Measurements from ENCODE around the gene TCF19. TPM values are rescaled to one million over a fixed set of nuclear protein-coding genes. Genes with fewer than 3 reads are reported as not detected.

Gene TCF19
- total and polyA plus RNA-seq, 2 donors (not counting 1 experiment from before 2014, with no cell fraction given), result 7.2 to 8.4 TPM

GRCh38 chr6:31135710-31136109, 22.7 kb upstream of the TCF19 start:
- Histone ChIP-seq H3K9ac (ENCODE audit: insufficient read depth, low read length) (no peak overlapping the region), H3K4me3 (replicated peaks in 1 of 4; ENCODE audit: control extremely low read depth in 1 of 4, insufficient read depth in 1 of 4, low read depth in 3 of 4, low read length in 4 of 4) (no peak overlapping the region), H4K20me1 (ENCODE audit: control insufficient read depth, extremely low read depth, insufficient read depth, low read length) (no peaks in the 10 kb centered on the region), H3K36me3 (ENCODE audit: control insufficient read depth, insufficient read depth, low read length) (no peaks in the 10 kb centered on the region), H2AFZ (ENCODE audit: low read length) (no peak overlapping the region), H3K9me3 (ENCODE audit: control insufficient read depth, insufficient read depth, low read depth, low read length) (no peaks in the 10 kb centered on the region), H3K79me2 (ENCODE audit: control insufficient read depth, insufficient read depth, low read length) (no peaks in the 10 kb centered on the region), H3K4me2 (ENCODE audit: extremely low read depth, insufficient read depth, low read length) (no peak overlapping the region), H3K27me3 (ENCODE audit: control insufficient read depth, insufficient read depth, low read length) (no peaks in the 10 kb centered on the region), H3K4me1 (ENCODE audit: control insufficient read depth, extremely low read depth, insufficient read depth, low read length) (peaks cover 3% of the 10 kb centered on the region), H3K27ac (ENCODE audit: insufficient read depth, low read length) (no peak overlapping the region)
- TF ChIP-seq, protein P1, sequence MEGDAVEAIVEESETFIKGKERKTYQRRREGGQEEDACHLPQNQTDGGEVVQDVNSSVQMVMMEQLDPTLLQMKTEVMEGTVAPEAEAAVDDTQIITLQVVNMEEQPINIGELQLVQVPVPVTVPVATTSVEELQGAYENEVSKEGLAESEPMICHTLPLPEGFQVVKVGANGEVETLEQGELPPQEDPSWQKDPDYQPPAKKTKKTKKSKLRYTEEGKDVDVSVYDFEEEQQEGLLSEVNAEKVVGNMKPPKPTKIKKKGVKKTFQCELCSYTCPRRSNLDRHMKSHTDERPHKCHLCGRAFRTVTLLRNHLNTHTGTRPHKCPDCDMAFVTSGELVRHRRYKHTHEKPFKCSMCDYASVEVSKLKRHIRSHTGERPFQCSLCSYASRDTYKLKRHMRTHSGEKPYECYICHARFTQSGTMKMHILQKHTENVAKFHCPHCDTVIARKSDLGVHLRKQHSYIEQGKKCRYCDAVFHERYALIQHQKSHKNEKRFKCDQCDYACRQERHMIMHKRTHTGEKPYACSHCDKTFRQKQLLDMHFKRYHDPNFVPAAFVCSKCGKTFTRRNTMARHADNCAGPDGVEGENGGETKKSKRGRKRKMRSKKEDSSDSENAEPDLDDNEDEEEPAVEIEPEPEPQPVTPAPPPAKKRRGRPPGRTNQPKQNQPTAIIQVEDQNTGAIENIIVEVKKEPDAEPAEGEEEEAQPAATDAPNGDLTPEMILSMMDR (conservative IDR thresholded peaks at IDR 0.05 in 1 of 2, IDR thresholded peaks at IDR 0.05 in 1 of 2; ENCODE audit: low read depth in 1 of 2, low read length in 2 of 2), result no peak
- TF ChIP-seq EZH2 (IDR thresholded peaks at IDR 0.05; ENCODE audit: low read length, missing control alignments), result no peak
- no peak for DNase-seq (ENCODE audit: low read depth in 2 of 2)

DNA sequence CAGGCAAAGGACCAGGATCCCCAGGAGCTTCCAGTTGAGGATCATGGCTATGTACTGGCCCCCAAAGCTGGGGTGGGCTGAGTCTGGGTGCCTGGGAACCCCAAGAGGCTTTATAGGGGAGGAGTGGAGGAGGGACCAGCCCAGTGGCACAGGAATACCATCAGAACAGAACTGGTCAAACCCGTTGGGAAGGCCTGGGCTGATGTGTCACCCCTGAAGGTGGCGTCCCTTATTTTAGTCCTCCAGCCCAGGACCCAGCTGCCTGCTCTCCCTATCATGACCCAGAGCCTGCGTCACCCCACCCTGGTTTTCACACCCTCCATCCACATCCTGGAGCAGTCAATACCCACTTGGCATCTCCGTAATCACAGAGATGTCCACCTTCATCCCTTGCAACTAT, 19.4 kb upstream of the TCF19 start, which contains the start of gene PSORS1C2:
PSORS1C2 (minus strand) TSS at position 85 of the 400 bp plus-strand sequence; CDS start at position 45, 40 bp downstream.
- no peaks in the 10 kb centered on the region for H3K9me3 ChIP-seq (ENCODE audit: control insufficient read depth, insufficient read depth, low read depth, low read length)
- H4K20me1 ChIP-seq (ENCODE audit: control insufficient read depth, extremely low read depth, insufficient read depth, low read length), result no peaks in the 10 kb centered on the region
- no peak within 1 kb of the TSS for H3K4me3 ChIP-seq (replicated peaks in 1 of 4; ENCODE audit: control extremely low read depth in 1 of 4, insufficient read depth in 1 of 4, low read depth in 3 of 4, low read length in 4 of 4)
- TF ChIP-seq, protein P1 (conservative IDR thresholded peaks at IDR 0.05 in 1 of 2, IDR thresholded peaks at IDR 0.05 in 1 of 2; ENCODE audit: low read depth in 1 of 2, low read length in 2 of 2), result no peak
- TF ChIP-seq EZH2 (IDR thresholded peaks at IDR 0.05; ENCODE audit: low read length, missing control alignments), result no peak
- no peaks in the 10 kb centered on the region for H3K27me3 ChIP-seq (ENCODE audit: control insufficient read depth, insufficient read depth, low read length)
- H3K4me2 ChIP-seq (ENCODE audit: extremely low read depth, insufficient read depth, low read length), result no peak within 1 kb of the TSS
- H3K9ac ChIP-seq (ENCODE audit: insufficient read depth, low read length), result no peak within 1 kb of the TSS
- H2AFZ ChIP-seq (ENCODE audit: low read length), result no peak within 1 kb of the TSS
- H3K27ac ChIP-seq (ENCODE audit: insufficient read depth, low read length), result no peak within 1 kb of the TSS
- peaks cover 1% of the 10 kb centered on the region for H3K36me3 ChIP-seq (ENCODE audit: control insufficient read depth, insufficient read depth, low read length)
- no peak for DNase-seq (ENCODE audit: low read depth in 2 of 2)
- no peaks in the 10 kb centered on the region for H3K79me2 ChIP-seq (ENCODE audit: control insufficient read depth, insufficient read depth, low read length)
- peaks cover 3% of the 10 kb centered on the region for H3K4me1 ChIP-seq (ENCODE audit: control insufficient read depth, extremely low read depth, insufficient read depth, low read length)

GRCh38 chr6:31139599-31139998, 18.8 kb upstream of the TCF19 start:
- Histone ChIP-seq H3K27me3 (ENCODE audit: control insufficient read depth, insufficient read depth, low read length) (no peaks in the 10 kb centered on the region), H3K4me3 (replicated peaks in 1 of 4; ENCODE audit: control extremely low read depth in 1 of 4, insufficient read depth in 1 of 4, low read depth in 3 of 4, low read length in 4 of 4) (no peak overlapping the region), H3K36me3 (ENCODE audit: control insufficient read depth, insufficient read depth, low read length) (peaks cover 1% of the 10 kb centered on the region), H3K9me3 (ENCODE audit: control insufficient read depth, insufficient read depth, low read depth, low read length) (no peaks in the 10 kb centered on the region), H2AFZ (ENCODE audit: low read length) (no peak overlapping the region), H4K20me1 (ENCODE audit: control insufficient read depth, extremely low read depth, insufficient read depth, low read length) (no peaks in the 10 kb centered on the region), H3K4me1 (ENCODE audit: control insufficient read depth, extremely low read depth, insufficient read depth, low read length) (peaks cover 3% of the 10 kb centered on the region), H3K27ac (ENCODE audit: insufficient read depth, low read length) (no peak overlapping the region), H3K79me2 (ENCODE audit: control insufficient read depth, insufficient read depth, low read length) (no peaks in the 10 kb centered on the region), H3K4me2 (ENCODE audit: extremely low read depth, insufficient read depth, low read length) (no peak overlapping the region), H3K9ac (ENCODE audit: insufficient read depth, low read length) (no peak overlapping the region)
- DNase-seq (ENCODE audit: low read depth in 2 of 2), result peak in 1 of 2 donors; percentile 56
- TF ChIP-seq, protein P1 (conservative IDR thresholded peaks at IDR 0.05 in 1 of 2, IDR thresholded peaks at IDR 0.05 in 1 of 2; ENCODE audit: low read depth in 1 of 2, low read length in 2 of 2), result no peak
- TF ChIP-seq EZH2 (IDR thresholded peaks at IDR 0.05; ENCODE audit: low read length, missing control alignments), result no peak

All from fibroblast of lung (primary cell).